ENCODE measurements around the gene PGAM5. TPM values are rescaled to one million over a fixed set of nuclear protein-coding genes. Genes with fewer than 3 reads are reported as not detected.
A peak's percentile ranks its signal among the peaks of the same experiment; 100 is the strongest.

PGAM5 gene
- total and polyA plus RNA-seq, 2 of the 4 experiments (the other 2 are of a cell fraction) = 25.2 to 37.8 TPM

DNA sequence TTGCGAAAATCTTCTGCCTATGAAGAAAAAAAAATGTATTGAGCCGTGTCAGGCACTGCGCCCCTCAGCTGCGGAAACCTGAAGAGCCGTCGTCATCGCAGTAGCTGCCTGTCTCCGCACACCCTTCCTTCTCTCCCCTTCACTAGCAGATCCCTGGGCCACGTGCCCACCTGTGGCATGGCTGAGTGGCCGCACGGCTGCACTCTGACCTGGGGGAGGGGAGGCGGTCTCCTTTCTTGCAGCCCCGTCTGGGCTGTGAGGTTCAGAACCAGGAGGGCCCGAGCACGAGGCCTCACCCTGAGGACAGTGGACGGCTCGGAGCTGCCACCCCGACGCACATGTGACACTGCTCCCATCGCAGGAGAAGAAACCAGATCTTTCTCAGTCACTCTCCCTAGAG is 24.9 kb downstream of the PGAM5 start:
- Histone ChIP-seq H3K79me1 (ENCODE audit: low read depth in 1 of 2, low read length in 2 of 2) (peaks cover 11 to 21% of the 10 kb centered on the region in 2 experiments), H3K36me3 (ENCODE audit: control insufficient read depth, insufficient read depth, low read length) (peaks cover 78% of the 10 kb centered on the region), H3K4me3 (ENCODE audit: insufficient read depth, low read depth, low read length) (no peak overlapping the region), H2BK20ac (ENCODE audit: low read depth, low read length) (no peak overlapping the region), H3K14ac (replicated peaks; ENCODE audit: low read depth, low read length) (no peak overlapping the region), H3K9me1 (ENCODE audit: insufficient read depth, low read length) (no peaks in the 10 kb centered on the region), H3K4me2 (ENCODE audit: low read depth, low read length) (no peak overlapping the region), H2AFZ (replicated peaks; ENCODE audit: low read length, poor library complexity) (peak overlapping the region; percentile 49), H2AK9ac (replicated peaks; ENCODE audit: low read depth, low read length, poor library complexity) (peak overlapping the region; percentile 37), H4K91ac (ENCODE audit: insufficient read depth, low read depth, low read length) (no peak overlapping the region), H3K18ac (ENCODE audit: low read depth, low read length) (no peak overlapping the region), H2BK15ac (ENCODE audit: low read depth, low read length) (no peak overlapping the region), H2BK120ac (ENCODE audit: low read depth, low read length) (no peak overlapping the region), H4K8ac (ENCODE audit: low read depth in 2 of 2, low read length in 2 of 2) (no peak overlapping the region), H3K27me3 (ENCODE audit: control insufficient read depth, insufficient read depth, low read length) (no peaks in the 10 kb centered on the region), H3K23ac (ENCODE audit: low read depth, low read length) (no peak overlapping the region), H3K9ac (ENCODE audit: low read depth, low read length) (no peak overlapping the region), H3K56ac (ENCODE audit: extremely low read depth, insufficient read depth, low read length) (no peak overlapping the region), H3K27ac (ENCODE audit: insufficient read depth, low read length) (no peak overlapping the region), H3K9me3 (ENCODE audit: control insufficient read depth, insufficient read depth, low read length) (no peaks in the 10 kb centered on the region), H4K5ac (ENCODE audit: low read depth, low read length) (no peak overlapping the region), H4K20me1 (ENCODE audit: insufficient read depth, low read length) (peaks cover 26% of the 10 kb centered on the region), H3K4me1 (ENCODE audit: control insufficient read depth, insufficient read depth, low read length) (no peaks in the 10 kb centered on the region), H2AK5ac (ENCODE audit: low read depth, low read length) (no peak overlapping the region), H3K4ac (ENCODE audit: low read depth, low read length) (no peak overlapping the region), H2BK5ac (ENCODE audit: low read depth, low read length, poor library complexity, severe bottlenecking) (no peak overlapping the region)
- BruUV-seq (replicated peaks) = no TSS peak
- TF ChIP-seq, protein P1, sequence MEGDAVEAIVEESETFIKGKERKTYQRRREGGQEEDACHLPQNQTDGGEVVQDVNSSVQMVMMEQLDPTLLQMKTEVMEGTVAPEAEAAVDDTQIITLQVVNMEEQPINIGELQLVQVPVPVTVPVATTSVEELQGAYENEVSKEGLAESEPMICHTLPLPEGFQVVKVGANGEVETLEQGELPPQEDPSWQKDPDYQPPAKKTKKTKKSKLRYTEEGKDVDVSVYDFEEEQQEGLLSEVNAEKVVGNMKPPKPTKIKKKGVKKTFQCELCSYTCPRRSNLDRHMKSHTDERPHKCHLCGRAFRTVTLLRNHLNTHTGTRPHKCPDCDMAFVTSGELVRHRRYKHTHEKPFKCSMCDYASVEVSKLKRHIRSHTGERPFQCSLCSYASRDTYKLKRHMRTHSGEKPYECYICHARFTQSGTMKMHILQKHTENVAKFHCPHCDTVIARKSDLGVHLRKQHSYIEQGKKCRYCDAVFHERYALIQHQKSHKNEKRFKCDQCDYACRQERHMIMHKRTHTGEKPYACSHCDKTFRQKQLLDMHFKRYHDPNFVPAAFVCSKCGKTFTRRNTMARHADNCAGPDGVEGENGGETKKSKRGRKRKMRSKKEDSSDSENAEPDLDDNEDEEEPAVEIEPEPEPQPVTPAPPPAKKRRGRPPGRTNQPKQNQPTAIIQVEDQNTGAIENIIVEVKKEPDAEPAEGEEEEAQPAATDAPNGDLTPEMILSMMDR (conservative IDR thresholded peaks at IDR 0.05; ENCODE audit: low read depth, low read length) = no peak
- TF ChIP-seq CEBPB (IDR thresholded peaks at IDR 0.05; ENCODE audit: low read depth, low read length) = no peak
- TF ChIP-seq MAZ (IDR thresholded peaks at IDR 0.05; ENCODE audit: borderline replicate concordance, low read depth, low read length) = no peak
- TF ChIP-seq FOS (IDR thresholded peaks at IDR 0.05; ENCODE audit: low read depth, low read length) = no peak
- no peak for TF ChIP-seq RCOR1 (IDR thresholded peaks at IDR 0.05; ENCODE audit: insufficient replicate concordance, low read length)
- TF ChIP-seq CHD1 (IDR thresholded peaks at IDR 0.05; ENCODE audit: low read depth, low read length) = no peak
- TF ChIP-seq RAD21 (IDR thresholded peaks at IDR 0.05; ENCODE audit: low read length) = no peak
- no peak for TF ChIP-seq POLR2A (IDR thresholded peaks at IDR 0.05; ENCODE audit: low read depth, low read length)
- TF ChIP-seq RFX5 (IDR thresholded peaks at IDR 0.05; ENCODE audit: low read depth, low read length) = no peak
- no peak for ATAC-seq (ENCODE audit: low read depth)
- dilution Hi-C loops (cut with HindIII; ENCODE audit: low sequenced_read_pairs, unreplicated experiment) (no loop called here), intact Hi-C loops (cut with micrococcal nuclease) (no loop called here), in situ Hi-C loops (cut with MboI; ENCODE audit: low sequenced_read_pairs) (no loop called here)
- no peak for DNase-seq
- POLR2A ChIA-PET (ENCODE audit: unreplicated experiment) = no interaction called here
- CTCF ChIA-PET = no interaction called here
- 87% methylated on average over 10 of the region's 20 CpGs; no CpG with 5 or more reads in 1 of the 2 experiments for WGBS, 2 experiments (ENCODE audit: extremely low coverage in 2 of 2, insufficient read length in 1 of 2)
